GM12801 (cell line): ENCODE results near the gene YWHAG.

Experiments used
- TF ChIP-seq, protein P1 (sequence below): IDR thresholded peaks from one replicate; pipeline ENCODE4 v1.5.1; 2011; ENCODE audit warnings: control low read depth; ENCODE audit not compliant: insufficient read length; ENCODE audit errors: extremely low read depth

Gene YWHAG

DNA sequence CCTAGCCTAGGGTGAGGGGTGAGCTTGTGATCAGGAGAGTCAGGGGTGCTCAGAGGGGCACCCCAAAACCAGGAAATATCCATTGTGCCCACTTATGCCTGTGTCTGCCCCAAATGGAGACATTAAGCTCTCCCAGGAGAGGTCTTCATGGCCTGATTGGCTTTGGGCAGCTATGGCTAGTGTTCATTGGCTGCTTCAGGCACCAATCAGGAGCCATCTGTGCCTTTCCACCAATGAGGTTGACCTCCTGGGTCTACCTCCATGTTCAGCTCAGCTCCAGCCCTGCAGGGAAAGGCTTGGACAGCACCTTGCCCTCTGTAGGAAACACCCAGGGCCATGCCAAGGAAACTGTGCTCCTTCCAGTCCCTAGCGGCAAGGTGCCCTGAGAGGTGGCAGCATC is 80.3 kb downstream of the YWHAG start:
- TF ChIP-seq, protein P1, sequence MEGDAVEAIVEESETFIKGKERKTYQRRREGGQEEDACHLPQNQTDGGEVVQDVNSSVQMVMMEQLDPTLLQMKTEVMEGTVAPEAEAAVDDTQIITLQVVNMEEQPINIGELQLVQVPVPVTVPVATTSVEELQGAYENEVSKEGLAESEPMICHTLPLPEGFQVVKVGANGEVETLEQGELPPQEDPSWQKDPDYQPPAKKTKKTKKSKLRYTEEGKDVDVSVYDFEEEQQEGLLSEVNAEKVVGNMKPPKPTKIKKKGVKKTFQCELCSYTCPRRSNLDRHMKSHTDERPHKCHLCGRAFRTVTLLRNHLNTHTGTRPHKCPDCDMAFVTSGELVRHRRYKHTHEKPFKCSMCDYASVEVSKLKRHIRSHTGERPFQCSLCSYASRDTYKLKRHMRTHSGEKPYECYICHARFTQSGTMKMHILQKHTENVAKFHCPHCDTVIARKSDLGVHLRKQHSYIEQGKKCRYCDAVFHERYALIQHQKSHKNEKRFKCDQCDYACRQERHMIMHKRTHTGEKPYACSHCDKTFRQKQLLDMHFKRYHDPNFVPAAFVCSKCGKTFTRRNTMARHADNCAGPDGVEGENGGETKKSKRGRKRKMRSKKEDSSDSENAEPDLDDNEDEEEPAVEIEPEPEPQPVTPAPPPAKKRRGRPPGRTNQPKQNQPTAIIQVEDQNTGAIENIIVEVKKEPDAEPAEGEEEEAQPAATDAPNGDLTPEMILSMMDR: no peak
